ENCODE data around the gene ADRA2B. TPM values are rescaled to one million over a fixed set of nuclear protein-coding genes. Genes with fewer than 3 reads are reported as not detected.

ADRA2B gene
- polyA plus RNA-seq, 2 of the 4 experiments (the other 2 are of a cell fraction): 0.03 to 0.05 TPM

- WGBS (ENCODE audit: missing lambda C conversion rate): 73% methylated on average over 7 of the region's 7 CpGs
- TF ChIP-seq TP53 (CRISPR knock-in tag; IDR thresholded peaks at IDR 0.05) (no peak), SREBF2 (IDR thresholded peaks at IDR 0.05) (no peak), MAFK (IDR thresholded peaks at IDR 0.05; ENCODE audit: partially characterized antibody) (peak; percentile 77), POLR2A (IDR thresholded peaks at IDR 0.05; ENCODE audit: low read length) (no peak)
- no peak for DNase-seq (ENCODE audit: low read depth in 1 of 2, low spot score in 1 of 2)
- Histone ChIP-seq H3K4me1 (peaks cover 12% of the 10 kb centered on the region; the same call in 1 of the 3 replicates), H3K4me3 (no peak overlapping the region), H3K9me3 (no peaks in the 10 kb centered on the region), H3K4me2 (no peak overlapping the region), H3K27ac (no peak overlapping the region)
- ChIA-PET CTCF (interaction anchor here (15.3 kb wide), 1 partner anchor 19 kb away, joined by 126 read pairs; the partner anchor contains the start of gene ADRA2B), POLR2A (no interaction called here)
- no peak for ATAC-seq
- no peak for FAIRE-seq
These were observed 21.2 kb downstream of the ADRA2B start for GRCh38 chr2:96095116-96095636.

- no peak for DNase-seq (ENCODE audit: low read depth in 1 of 2, low spot score in 1 of 2)
- CTCF ChIA-PET: interaction anchor here (1.0 to 2.4 kb wide), 3 partner anchors 23 to 100 kb away, joined by 3 to 17 read pairs (median 3); partner anchors contain the start of gene ADRA2B
- TF ChIP-seq JUNB (IDR thresholded peaks at IDR 0.05) (no peak), EHF (CRISPR knock-in tag; IDR thresholded peaks at IDR 0.05) (no peak), ZNF302 (CRISPR knock-in tag; IDR thresholded peaks at IDR 0.05) (no peak), KDM5A (IDR thresholded peaks at IDR 0.05) (no peak), RNF2 (IDR thresholded peaks at IDR 0.05; ENCODE audit: borderline replicate concordance, low read depth) (no peak), RFX5 (IDR thresholded peaks at IDR 0.05) (no peak), FOXS1 (CRISPR knock-in tag; IDR thresholded peaks at IDR 0.05) (no peak), HDAC2 (IDR thresholded peaks at IDR 0.05) (no peak)
- TF ChIP-seq, protein P1, sequence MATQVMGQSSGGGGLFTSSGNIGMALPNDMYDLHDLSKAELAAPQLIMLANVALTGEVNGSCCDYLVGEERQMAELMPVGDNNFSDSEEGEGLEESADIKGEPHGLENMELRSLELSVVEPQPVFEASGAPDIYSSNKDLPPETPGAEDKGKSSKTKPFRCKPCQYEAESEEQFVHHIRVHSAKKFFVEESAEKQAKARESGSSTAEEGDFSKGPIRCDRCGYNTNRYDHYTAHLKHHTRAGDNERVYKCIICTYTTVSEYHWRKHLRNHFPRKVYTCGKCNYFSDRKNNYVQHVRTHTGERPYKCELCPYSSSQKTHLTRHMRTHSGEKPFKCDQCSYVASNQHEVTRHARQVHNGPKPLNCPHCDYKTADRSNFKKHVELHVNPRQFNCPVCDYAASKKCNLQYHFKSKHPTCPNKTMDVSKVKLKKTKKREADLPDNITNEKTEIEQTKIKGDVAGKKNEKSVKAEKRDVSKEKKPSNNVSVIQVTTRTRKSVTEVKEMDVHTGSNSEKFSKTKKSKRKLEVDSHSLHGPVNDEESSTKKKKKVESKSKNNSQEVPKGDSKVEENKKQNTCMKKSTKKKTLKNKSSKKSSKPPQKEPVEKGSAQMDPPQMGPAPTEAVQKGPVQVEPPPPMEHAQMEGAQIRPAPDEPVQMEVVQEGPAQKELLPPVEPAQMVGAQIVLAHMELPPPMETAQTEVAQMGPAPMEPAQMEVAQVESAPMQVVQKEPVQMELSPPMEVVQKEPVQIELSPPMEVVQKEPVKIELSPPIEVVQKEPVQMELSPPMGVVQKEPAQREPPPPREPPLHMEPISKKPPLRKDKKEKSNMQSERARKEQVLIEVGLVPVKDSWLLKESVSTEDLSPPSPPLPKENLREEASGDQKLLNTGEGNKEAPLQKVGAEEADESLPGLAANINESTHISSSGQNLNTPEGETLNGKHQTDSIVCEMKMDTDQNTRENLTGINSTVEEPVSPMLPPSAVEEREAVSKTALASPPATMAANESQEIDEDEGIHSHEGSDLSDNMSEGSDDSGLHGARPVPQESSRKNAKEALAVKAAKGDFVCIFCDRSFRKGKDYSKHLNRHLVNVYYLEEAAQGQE (IDR thresholded peaks at IDR 0.05): no peak
- POLR2A ChIA-PET: no interaction called here
- Histone ChIP-seq H3K4me2 (no peak overlapping the region), H3K27ac (no peak overlapping the region), H3K4me1 (peaks cover 12% of the 10 kb centered on the region; the same call in 1 of the 3 replicates), H3K4me3 (no peak overlapping the region), H3K9me3 (no peaks in the 10 kb centered on the region)
- WGBS (ENCODE audit: missing lambda C conversion rate): 74% methylated on average over 4 of the region's 4 CpGs
- no peak for ATAC-seq
- no peak for FAIRE-seq
These were observed 22.8 kb downstream of the ADRA2B start for GRCh38 chr2:96093528-96093927.

GRCh38 chr2:96092951-96093350 is 23.4 kb downstream of the ADRA2B start:
- ChIA-PET POLR2A (no interaction called here), CTCF (interaction anchor here (0.9 to 3.0 kb wide), 5 partner anchors 15 to 100 kb away, joined by 3 to 17 read pairs (median 3); partner anchors contain the start of gene ADRA2B)
- Histone ChIP-seq H3K4me1 (peaks cover 12% of the 10 kb centered on the region; the same call in 1 of the 3 replicates), H3K27ac (no peak overlapping the region), H3K4me2 (no peak overlapping the region), H3K9me3 (no peaks in the 10 kb centered on the region), H3K4me3 (no peak overlapping the region)
- ATAC-seq: no peak
- no peak for DNase-seq (ENCODE audit: low read depth in 1 of 2, low spot score in 1 of 2)
- WGBS (ENCODE audit: missing lambda C conversion rate): 87% methylated on average over 3 of the region's 3 CpGs
- no peak for FAIRE-seq
- no peak for TF ChIP-seq CBX2 (IDR thresholded peaks at IDR 0.05; ENCODE audit: borderline replicate concordance, low read depth)
- TF ChIP-seq JUNB (IDR thresholded peaks at IDR 0.05): no peak
- no peak for TF ChIP-seq MAFK (IDR thresholded peaks at IDR 0.05; ENCODE audit: partially characterized antibody)

DNA sequence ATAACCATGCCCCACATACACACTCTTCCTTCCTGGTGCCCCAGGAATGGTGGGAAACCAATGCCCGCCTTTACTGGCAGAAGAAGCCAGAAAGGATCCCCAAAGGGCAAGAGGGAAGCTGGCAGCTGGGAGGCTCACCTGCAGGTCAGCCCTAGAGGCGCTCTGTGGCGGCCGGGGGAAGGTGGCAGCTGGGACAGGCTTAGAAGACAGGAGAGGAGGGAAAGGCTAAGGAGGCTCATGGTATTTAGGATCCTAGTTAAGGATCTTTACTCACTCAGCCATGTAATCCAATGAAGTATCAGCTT is 23.8 kb downstream of the ADRA2B start:
- Histone ChIP-seq H3K4me2 (no peak overlapping the region), H3K9me3 (no peaks in the 10 kb centered on the region), H3K27ac (no peak overlapping the region), H3K4me1 (peaks cover 12% of the 10 kb centered on the region; the same call in 1 of the 3 replicates), H3K4me3 (no peak overlapping the region)
- ChIA-PET POLR2A (no interaction called here), CTCF (interaction anchor here (0.9 to 3.0 kb wide), 3 partner anchors 15 to 24 kb away, joined by 3 to 17 read pairs (median 8); partner anchors contain the start of gene ADRA2B)
- FAIRE-seq (no peak), ATAC-seq (no peak), DNase-seq (ENCODE audit: low read depth in 1 of 2, low spot score in 1 of 2) (no peak)
- TF ChIP-seq NFE2L2 (conservative IDR thresholded peaks at IDR 0.05; ENCODE audit: low read length) (no peak), HEYL (CRISPR knock-in tag; IDR thresholded peaks at IDR 0.05) (no peak), FOSB (CRISPR knock-in tag; IDR thresholded peaks at IDR 0.05) (no peak), SMC3 (IDR thresholded peaks at IDR 0.05) (no peak), KDM5A (IDR thresholded peaks at IDR 0.05) (no peak), TP53 (CRISPR knock-in tag; IDR thresholded peaks at IDR 0.05) (no peak), POLR2AphosphoS2 (conservative IDR thresholded peaks at IDR 0.05; ENCODE audit: low read length) (no peak), EHMT2 (IDR thresholded peaks at IDR 0.05; ENCODE audit: low read depth) (no peak), ZC3H11A (IDR thresholded peaks at IDR 0.05) (no peak), RARB (CRISPR knock-in tag; IDR thresholded peaks at IDR 0.05) (no peak), MYC (IDR thresholded peaks at IDR 0.05; ENCODE audit: borderline replicate concordance, low read length) (no peak), CHD4 (IDR thresholded peaks at IDR 0.05; ENCODE audit: borderline replicate concordance) (no peak), PHF8 (IDR thresholded peaks at IDR 0.05; ENCODE audit: borderline replicate concordance, low read depth) (no peak), SREBF2 (IDR thresholded peaks at IDR 0.05) (no peak), HES2 (IDR thresholded peaks at IDR 0.05) (no peak), JUNB (IDR thresholded peaks at IDR 0.05) (no peak)
- TF ChIP-seq, protein P2, sequence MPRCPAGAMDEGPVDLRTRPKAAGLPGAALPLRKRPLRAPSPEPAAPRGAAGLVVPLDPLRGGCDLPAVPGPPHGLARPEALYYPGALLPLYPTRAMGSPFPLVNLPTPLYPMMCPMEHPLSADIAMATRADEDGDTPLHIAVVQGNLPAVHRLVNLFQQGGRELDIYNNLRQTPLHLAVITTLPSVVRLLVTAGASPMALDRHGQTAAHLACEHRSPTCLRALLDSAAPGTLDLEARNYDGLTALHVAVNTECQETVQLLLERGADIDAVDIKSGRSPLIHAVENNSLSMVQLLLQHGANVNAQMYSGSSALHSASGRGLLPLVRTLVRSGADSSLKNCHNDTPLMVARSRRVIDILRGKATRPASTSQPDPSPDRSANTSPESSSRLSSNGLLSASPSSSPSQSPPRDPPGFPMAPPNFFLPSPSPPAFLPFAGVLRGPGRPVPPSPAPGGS (IDR thresholded peaks at IDR 0.05): no peak
- WGBS (ENCODE audit: missing lambda C conversion rate): 89% methylated on average over 4 of the region's 4 CpGs
